Keratinocyte (primary cell): ENCODE data around the gene ATP8A2. TPM values are rescaled to one million over a fixed set of nuclear protein-coding genes. Genes with fewer than 3 reads are reported as not detected.

ENCODE experiments used
- DNase-seq: peaks from one replicate; pipeline ENCODE4 v3.0.0-alpha.2; 2011; ENCODE audit warnings: low read depth, missing footprints, low spot score
- FAIRE-seq: peaks from 2 replicates; lab custom pipeline; 2011; peaks lifted over from hg19 to GRCh38; lab: Jason Lieb, UNC
- H2AFZ ChIP-seq: 2 replicates; pipeline ENCODE4 v1.6.0; 2012; ENCODE audit warnings: low read length, control low read depth, inconsistent platforms; ENCODE audit not compliant: control insufficient read depth
- H3K27ac ChIP-seq: 2 replicates; pipeline ENCODE4 v1.5.1; 2011; ENCODE audit warnings: low read length; ENCODE audit not compliant: control insufficient read depth, insufficient read depth
- H3K27me3 ChIP-seq: 3 replicates; pipeline ENCODE4 v1.6.0; 2011; ENCODE audit warnings: low read length; ENCODE audit not compliant: control insufficient read depth, insufficient read depth; ENCODE audit errors: extremely low read depth
- H3K36me3 ChIP-seq, 2 experiments: 2 replicates in 1 of 2; 3 replicates in 1 of 2; pipeline ENCODE4 v1.5.1; 2011; ENCODE audit warnings: low read length in 2 of 2, mild to moderate bottlenecking in 1 of 2; ENCODE audit not compliant: control insufficient read depth in 2 of 2, insufficient read depth in 2 of 2; ENCODE audit errors: extremely low read depth in 1 of 2
- H3K4me1 ChIP-seq: 3 replicates; pipeline ENCODE4 v1.5.1; 2011; ENCODE audit warnings: low read length; ENCODE audit not compliant: control insufficient read depth, insufficient read depth; ENCODE audit errors: extremely low read depth
- H3K4me2 ChIP-seq: 3 replicates; pipeline ENCODE4 v1.6.0; 2011; ENCODE audit warnings: low read depth, low read length; ENCODE audit not compliant: control insufficient read depth, insufficient read depth; ENCODE audit errors: extremely low read depth
- H3K4me3 ChIP-seq, 3 experiments: fragments of 200-600 bp in 1 of 3; sonication (generic) in 1 of 3; 2 replicates in 2 of 3; 3 replicates in 1 of 3; pipeline ENCODE4 v1.5.1; 2011 to 2016; ENCODE audit warnings: low read length in 3 of 3, mild to moderate bottlenecking in 3 of 3, control low read depth in 2 of 3, inconsistent platforms in 1 of 3, low read depth in 1 of 3, mixed read lengths in 1 of 3, mixed run types in 1 of 3, moderate library complexity in 1 of 3; ENCODE audit not compliant: control insufficient read depth in 2 of 3, insufficient read depth in 2 of 3; ENCODE audit errors: extremely low read depth in 1 of 3
- H3K79me2 ChIP-seq: 2 replicates; pipeline ENCODE4 v1.6.0; 2012; ENCODE audit warnings: low read length; ENCODE audit not compliant: control insufficient read depth, insufficient read depth
- H3K9ac ChIP-seq: 3 replicates; pipeline ENCODE4 v1.6.0; 2011; ENCODE audit warnings: low read length; ENCODE audit not compliant: control insufficient read depth, insufficient read depth; ENCODE audit errors: extremely low read depth
- H3K9me1 ChIP-seq: 3 replicates; pipeline ENCODE4 v1.6.0; 2011; ENCODE audit warnings: low read length; ENCODE audit not compliant: control insufficient read depth, insufficient read depth; ENCODE audit errors: extremely low read depth
- H3K9me3 ChIP-seq: 2 replicates; pipeline ENCODE4 v1.5.1; 2012; ENCODE audit warnings: low read depth, low read length; ENCODE audit not compliant: control insufficient read depth
- H4K20me1 ChIP-seq: 3 replicates; pipeline ENCODE4 v1.6.0; 2011; ENCODE audit warnings: low read length; ENCODE audit not compliant: control insufficient read depth, insufficient read depth; ENCODE audit errors: extremely low read depth
- EZH2 ChIP-seq: IDR thresholded peaks from one replicate; pipeline ENCODE4 v1.6.1; 2012; ENCODE audit warnings: inconsistent platforms, mild to moderate bottlenecking, low read length, moderate library complexity
- dilution Hi-C: fragments of 300-500 bp; cut with MboI; formaldehyde crosslinking; loops from one replicate; pipeline ENCODE4 v1.7.0; 2020; ENCODE audit warnings: low sequenced_read_pairs; ENCODE audit not compliant: extremely low pct_ligation_motif_present
- polyA plus RNA-seq, 5 experiments: library from polyadenylated mRNA; depleted of rRNA in 3 of 5; stranded (reverse) in 3 of 5; stranded (forward) in 1 of 5; unstranded in 1 of 5; fragments of >200 nt; gene quantifications; 1 replicate in 1 of 5; 2 replicates in 3 of 5; 3 replicates in 1 of 5; pipeline versions ENCODE4 v1.2.1 to v1.2.3, GENCODE V29; 2011 to 2012; ENCODE audit warnings: missing spikeins in 2 of 5, low read depth in 1 of 5, low replicate concordance in 1 of 5
- TF ChIP-seq, protein P1 (sequence below), 3 experiments: IDR thresholded peaks in 1 of 3; conservative IDR thresholded peaks in 1 of 3; optimal IDR thresholded peaks in 1 of 3; 2 replicates in 2 of 3; 3 replicates in 1 of 3; pipeline versions ENCODE3 to v1.5.1; 2011; ENCODE audit warnings: low read length in 3 of 3, mild to moderate bottlenecking in 3 of 3, moderate library complexity in 2 of 3, control low read depth in 1 of 3, inconsistent platforms in 1 of 3; ENCODE audit not compliant: insufficient read depth in 2 of 3; ENCODE audit errors: extremely low read depth in 1 of 3

ATP8A2 gene
- polyA plus RNA-seq, 1 donor (not counting 4 experiments of a cell fraction or from before 2014, with no cell fraction given) = 0.16 TPM

DNA sequence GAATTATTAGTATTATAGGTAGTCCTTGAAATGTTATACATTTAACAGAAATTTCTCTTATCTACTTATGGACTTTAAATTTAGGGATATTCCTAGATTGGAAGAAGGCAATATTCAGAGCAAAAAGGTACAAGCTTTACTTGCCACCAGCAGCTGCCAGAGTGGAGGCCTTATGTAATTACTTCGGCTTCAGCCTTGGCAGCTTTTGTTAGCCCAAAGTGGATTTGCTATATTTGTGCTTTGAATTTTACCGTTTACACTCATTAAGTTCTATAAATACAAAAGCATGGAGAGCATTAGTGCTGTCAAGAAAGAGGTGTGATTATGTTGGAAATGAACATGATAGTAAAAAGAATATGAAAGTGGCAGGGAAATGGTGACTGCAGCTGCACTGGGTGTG lies 319.9 kb downstream of the ATP8A2 start:
- Histone ChIP-seq H3K9me1 (no peaks in the 10 kb centered on the region), H3K4me2 (no peak overlapping the region), H3K27me3 (no peaks in the 10 kb centered on the region), H3K27ac (no peak overlapping the region), H2AFZ (no peak overlapping the region), H3K9ac (no peak overlapping the region), H3K4me1 (no peaks in the 10 kb centered on the region), H3K79me2 (no peaks in the 10 kb centered on the region), H3K9me3 (no peaks in the 10 kb centered on the region), H3K4me3 (no peak overlapping the region), H3K36me3 (no peaks in the 10 kb centered on the region), H4K20me1 (no peaks in the 10 kb centered on the region)
- dilution Hi-C loops = no loop called here
- FAIRE-seq (no peak), DNase-seq (no peak)
- TF ChIP-seq, protein P1, sequence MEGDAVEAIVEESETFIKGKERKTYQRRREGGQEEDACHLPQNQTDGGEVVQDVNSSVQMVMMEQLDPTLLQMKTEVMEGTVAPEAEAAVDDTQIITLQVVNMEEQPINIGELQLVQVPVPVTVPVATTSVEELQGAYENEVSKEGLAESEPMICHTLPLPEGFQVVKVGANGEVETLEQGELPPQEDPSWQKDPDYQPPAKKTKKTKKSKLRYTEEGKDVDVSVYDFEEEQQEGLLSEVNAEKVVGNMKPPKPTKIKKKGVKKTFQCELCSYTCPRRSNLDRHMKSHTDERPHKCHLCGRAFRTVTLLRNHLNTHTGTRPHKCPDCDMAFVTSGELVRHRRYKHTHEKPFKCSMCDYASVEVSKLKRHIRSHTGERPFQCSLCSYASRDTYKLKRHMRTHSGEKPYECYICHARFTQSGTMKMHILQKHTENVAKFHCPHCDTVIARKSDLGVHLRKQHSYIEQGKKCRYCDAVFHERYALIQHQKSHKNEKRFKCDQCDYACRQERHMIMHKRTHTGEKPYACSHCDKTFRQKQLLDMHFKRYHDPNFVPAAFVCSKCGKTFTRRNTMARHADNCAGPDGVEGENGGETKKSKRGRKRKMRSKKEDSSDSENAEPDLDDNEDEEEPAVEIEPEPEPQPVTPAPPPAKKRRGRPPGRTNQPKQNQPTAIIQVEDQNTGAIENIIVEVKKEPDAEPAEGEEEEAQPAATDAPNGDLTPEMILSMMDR (optimal IDR thresholded peaks at IDR 0.05 in 1 of 3, IDR thresholded peaks at IDR 0.05 in 1 of 3, conservative IDR thresholded peaks at IDR 0.05 in 1 of 3; ENCODE audit: extremely low read depth in 1 of 3, insufficient read depth in 2 of 3, low read length in 3 of 3) = no peak
- TF ChIP-seq EZH2 = no peak

DNA sequence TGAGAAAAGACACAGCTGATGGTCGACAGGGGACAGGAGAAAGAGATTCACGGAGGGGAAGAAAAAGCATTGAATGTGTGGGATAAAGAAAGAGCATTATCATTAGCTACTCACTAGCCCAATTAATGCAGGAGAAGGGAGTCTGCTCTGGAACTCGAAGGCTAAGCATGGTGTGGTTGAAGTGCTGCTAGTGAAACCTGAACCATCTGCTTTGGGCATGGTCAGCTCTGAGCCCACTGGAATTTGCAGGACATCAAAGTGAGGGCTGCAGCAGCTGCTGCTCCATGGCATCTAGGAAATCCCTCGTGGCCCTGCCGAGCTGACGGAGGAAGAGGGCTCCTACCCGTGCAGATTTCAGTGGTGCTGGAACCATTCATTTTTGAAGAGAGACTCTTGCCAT lies 320.3 kb downstream of the ATP8A2 start:
- Histone ChIP-seq H3K9me3 (no peaks in the 10 kb centered on the region), H3K36me3 (no peaks in the 10 kb centered on the region), H3K9ac (no peak overlapping the region), H3K4me2 (no peak overlapping the region), H3K27me3 (no peaks in the 10 kb centered on the region), H3K4me3 (no peak overlapping the region), H3K9me1 (no peaks in the 10 kb centered on the region), H3K79me2 (no peaks in the 10 kb centered on the region), H3K27ac (no peak overlapping the region), H2AFZ (no peak overlapping the region), H4K20me1 (no peaks in the 10 kb centered on the region), H3K4me1 (no peaks in the 10 kb centered on the region)
- FAIRE-seq (no peak), DNase-seq (no peak)
- dilution Hi-C loops = no loop called here
- TF ChIP-seq, protein P1 (optimal IDR thresholded peaks at IDR 0.05 in 1 of 3, IDR thresholded peaks at IDR 0.05 in 1 of 3, conservative IDR thresholded peaks at IDR 0.05 in 1 of 3; ENCODE audit: extremely low read depth in 1 of 3, insufficient read depth in 2 of 3, low read length in 3 of 3) = no peak
- no peak for TF ChIP-seq EZH2
